Chondrocyte (in vitro differentiated cells): ENCODE measurements around the gene SLC25A24. TPM values are rescaled to one million over a fixed set of nuclear protein-coding genes. Genes with fewer than 3 reads are reported as not detected.
A peak's percentile ranks its signal among the peaks of the same experiment; 100 is the strongest.
"Not testable (repeated sequence)": the region's sequence is repeated elsewhere in the genome, so short reads cannot be mapped to it uniquely, and the experiment has no call there.

ENCODE experiments used
- DNase-seq: peaks from one replicate; pipeline ENCODE4 v3.0.0; 2021; ENCODE audit warnings: mixed read lengths, low spot score
- H3K27ac Mint-ChIP-seq: one replicate; pipeline ENCODE4 v1.8.0; 2021; ENCODE audit warnings: mild to moderate bottlenecking, moderate library complexity, mixed read lengths; ENCODE audit not compliant: unreplicated experiment
- H3K27me3 Mint-ChIP-seq: 2 replicates; pipeline ENCODE4 v1.8.0; 2021; ENCODE audit warnings: low read depth, mixed read lengths
- H3K36me3 Mint-ChIP-seq: 2 replicates; pipeline ENCODE4 v1.8.0; 2021; ENCODE audit warnings: low read depth, mixed read lengths
- H3K4me1 Mint-ChIP-seq: 2 replicates; pipeline ENCODE4 v1.8.0; 2021; ENCODE audit warnings: low read depth, mild to moderate bottlenecking, mixed read lengths
- H3K4me3 Mint-ChIP-seq: one replicate; pipeline ENCODE4 v1.8.0; 2021; ENCODE audit warnings: mild to moderate bottlenecking, moderate library complexity, mixed read lengths; ENCODE audit not compliant: unreplicated experiment
- H3K9me3 Mint-ChIP-seq: 2 replicates; pipeline ENCODE4 v1.8.0; 2021; ENCODE audit warnings: low read depth, mixed read lengths
- total RNA-seq: library from RNA; stranded (reverse); gene quantifications from 3 replicates; pipeline ENCODE4 v1.2.1, GENCODE V29; 2021
- TF ChIP-seq, protein P1 (sequence below): fragments of 200-600 bp; sonication (generic); IDR thresholded peaks from 2 replicates; pipeline ENCODE4 v1.5.0; 2021; ENCODE audit warnings: antibody characterized with exemption, mild to moderate bottlenecking, moderate library complexity

Gene SLC25A24
- total RNA-seq, 1 donor from 2014 or later, result 43.4 TPM

DNA sequence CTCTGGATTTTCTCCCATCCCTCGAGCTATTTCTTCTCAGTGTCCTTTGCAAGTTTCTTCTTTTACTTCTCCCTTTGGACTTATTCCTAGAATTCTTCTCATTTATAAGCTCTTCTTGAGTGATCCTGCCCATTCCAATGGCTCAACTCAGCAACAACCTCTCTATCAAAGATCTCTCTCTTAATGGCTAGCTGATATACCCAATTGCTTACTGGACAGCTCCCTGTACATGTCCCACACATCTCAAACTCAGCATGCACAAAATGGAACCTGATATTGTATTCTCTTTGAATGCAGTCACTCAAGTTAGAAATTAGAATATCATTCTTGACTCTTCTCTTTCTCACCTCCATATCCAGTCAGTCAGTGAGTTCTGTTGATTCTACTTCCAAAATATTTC is 48.6 kb downstream of the SLC25A24 start:
- Mint-ChIP-seq H3K4me1 (no peaks in the 10 kb centered on the region), H3K9me3 (no peaks in the 10 kb centered on the region), H3K27ac (no peak overlapping the region), H3K27me3 (no peaks in the 10 kb centered on the region), H3K4me3 (no peak overlapping the region), H3K36me3 (peaks cover 30% of the 10 kb centered on the region)
- TF ChIP-seq, protein P1, sequence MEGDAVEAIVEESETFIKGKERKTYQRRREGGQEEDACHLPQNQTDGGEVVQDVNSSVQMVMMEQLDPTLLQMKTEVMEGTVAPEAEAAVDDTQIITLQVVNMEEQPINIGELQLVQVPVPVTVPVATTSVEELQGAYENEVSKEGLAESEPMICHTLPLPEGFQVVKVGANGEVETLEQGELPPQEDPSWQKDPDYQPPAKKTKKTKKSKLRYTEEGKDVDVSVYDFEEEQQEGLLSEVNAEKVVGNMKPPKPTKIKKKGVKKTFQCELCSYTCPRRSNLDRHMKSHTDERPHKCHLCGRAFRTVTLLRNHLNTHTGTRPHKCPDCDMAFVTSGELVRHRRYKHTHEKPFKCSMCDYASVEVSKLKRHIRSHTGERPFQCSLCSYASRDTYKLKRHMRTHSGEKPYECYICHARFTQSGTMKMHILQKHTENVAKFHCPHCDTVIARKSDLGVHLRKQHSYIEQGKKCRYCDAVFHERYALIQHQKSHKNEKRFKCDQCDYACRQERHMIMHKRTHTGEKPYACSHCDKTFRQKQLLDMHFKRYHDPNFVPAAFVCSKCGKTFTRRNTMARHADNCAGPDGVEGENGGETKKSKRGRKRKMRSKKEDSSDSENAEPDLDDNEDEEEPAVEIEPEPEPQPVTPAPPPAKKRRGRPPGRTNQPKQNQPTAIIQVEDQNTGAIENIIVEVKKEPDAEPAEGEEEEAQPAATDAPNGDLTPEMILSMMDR, result no peak
- no peak for DNase-seq

DNA sequence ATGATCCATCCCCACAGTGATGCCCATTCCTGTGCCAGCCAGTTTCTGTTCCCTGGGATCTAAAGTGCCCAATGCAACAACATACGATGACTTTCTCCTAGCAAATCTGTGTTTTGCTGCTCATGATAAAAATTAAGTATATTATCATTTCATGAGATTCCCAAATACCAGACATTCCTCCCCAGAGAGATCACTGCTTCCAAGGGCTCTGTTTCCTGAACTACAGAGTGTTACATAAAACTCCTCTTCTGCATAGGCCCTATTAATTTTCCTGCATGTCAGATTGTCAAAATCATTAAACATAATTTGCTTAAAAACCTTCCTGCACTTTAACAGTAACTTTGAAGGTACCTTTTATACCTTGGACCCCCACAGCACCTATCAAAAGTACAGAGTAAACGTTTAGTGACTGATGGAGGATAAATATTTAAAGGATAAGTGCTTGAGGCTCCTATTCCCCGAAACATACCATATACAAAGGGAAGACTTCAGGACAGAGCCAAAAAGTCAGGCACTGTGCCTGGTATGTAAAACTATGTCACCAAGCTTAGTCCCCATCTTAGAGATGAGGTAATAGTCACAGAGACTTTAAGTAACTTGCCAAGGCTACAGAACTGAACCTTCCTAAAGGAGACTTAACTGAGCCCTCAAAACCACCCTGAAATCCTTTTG is 50.2 kb downstream of the SLC25A24 start:
- Mint-ChIP-seq H3K27ac (peak overlapping the region; percentile 78), H3K36me3 (peaks cover 35% of the 10 kb centered on the region), H3K27me3 (no peaks in the 10 kb centered on the region), H3K4me1 (no peaks in the 10 kb centered on the region), H3K9me3 (peaks cover 5% of the 10 kb centered on the region), H3K4me3 (no peak overlapping the region)
- no peak for DNase-seq
- TF ChIP-seq, protein P1, result no peak

DNA sequence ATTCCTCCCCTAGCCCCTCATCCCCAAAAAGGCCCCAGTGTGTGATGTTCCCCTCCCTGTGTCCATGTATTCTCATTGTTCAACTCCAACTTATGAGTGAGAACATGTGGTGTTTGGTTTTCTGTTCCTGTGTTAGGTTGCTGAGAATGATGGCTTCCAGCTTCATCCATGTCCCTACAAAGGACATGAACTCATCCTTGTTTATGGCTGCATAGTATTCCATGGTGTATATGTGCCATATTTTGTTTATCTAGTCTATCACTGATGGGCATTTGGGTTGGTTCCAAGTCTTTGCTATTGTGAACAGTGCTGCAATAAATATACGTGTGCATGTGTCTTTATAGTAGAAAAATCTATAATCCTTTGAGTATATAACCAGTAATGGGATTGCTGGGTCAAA is 55.6 kb downstream of the SLC25A24 start:
- Mint-ChIP-seq H3K9me3 (peaks cover 11% of the 10 kb centered on the region), H3K36me3 (peaks cover 42% of the 10 kb centered on the region), H3K4me1 (peaks cover 30% of the 10 kb centered on the region)
- DNase-seq, H3K27me3 Mint-ChIP-seq, H3K4me3 Mint-ChIP-seq, H3K27ac Mint-ChIP-seq: not testable (repeated sequence)

DNA sequence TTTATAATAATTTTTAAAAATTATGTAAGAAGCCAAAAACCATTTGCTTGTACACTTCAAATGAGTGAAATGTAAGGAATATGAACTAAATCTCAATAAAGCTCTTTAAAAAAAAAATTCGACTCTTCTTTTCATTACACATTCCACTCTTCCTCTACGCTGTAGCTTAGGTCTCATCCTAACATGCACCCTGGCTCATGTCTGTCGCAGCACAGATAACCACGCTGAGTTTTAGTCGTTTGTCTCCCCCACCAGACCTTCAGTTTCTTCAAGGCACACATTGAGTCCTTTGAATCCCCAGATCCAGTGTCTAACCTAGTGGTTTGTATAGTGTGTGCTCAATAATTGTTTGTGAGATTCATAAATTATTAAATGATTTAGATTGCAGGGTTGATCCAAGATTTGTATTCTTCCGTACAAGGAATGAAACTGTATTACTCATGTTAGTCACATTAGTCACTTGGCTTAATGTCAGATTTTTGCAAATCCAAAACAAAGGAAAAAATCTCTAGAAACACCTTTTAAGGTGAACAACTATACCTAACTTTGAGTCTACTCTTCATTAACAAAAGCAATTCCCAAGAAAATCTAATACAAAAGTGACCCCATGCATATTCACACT is 57.3 kb downstream of the SLC25A24 start:
- Mint-ChIP-seq H3K27me3 (no peaks in the 10 kb centered on the region), H3K9me3 (peaks cover 11% of the 10 kb centered on the region), H3K4me1 (peaks cover 36% of the 10 kb centered on the region), H3K36me3 (peaks cover 48% of the 10 kb centered on the region), H3K27ac (peak overlapping the region; percentile 85), H3K4me3 (no peak overlapping the region)
- TF ChIP-seq, protein P1, result no peak
- no peak for DNase-seq

DNA sequence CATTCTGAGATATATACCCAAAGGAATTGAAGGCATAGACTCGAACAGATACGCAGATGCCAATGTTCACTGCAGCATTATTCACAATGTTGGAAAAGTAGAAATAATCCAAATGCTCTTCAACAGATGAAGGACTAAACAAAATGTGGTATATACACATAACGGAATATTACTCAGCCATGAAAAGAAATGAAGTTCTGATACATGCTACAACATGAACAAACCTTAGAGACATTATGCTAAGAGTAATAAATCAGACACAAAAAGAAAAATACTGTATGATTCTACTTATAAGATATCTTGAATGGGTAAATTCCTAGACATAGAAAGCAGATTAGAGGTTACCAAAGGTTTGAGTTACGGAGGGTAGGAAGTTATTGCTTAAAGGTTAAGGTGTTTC is 57.9 kb downstream of the SLC25A24 start:
- Mint-ChIP-seq H3K27me3 (no peaks in the 10 kb centered on the region), H3K9me3 (peaks cover 11% of the 10 kb centered on the region), H3K36me3 (peaks cover 46% of the 10 kb centered on the region), H3K4me1 (peaks cover 38% of the 10 kb centered on the region), H3K4me3 (no peak overlapping the region), H3K27ac (peak overlapping the region; percentile 64)
- TF ChIP-seq, protein P1, result no peak
- no peak for DNase-seq
